Skin of body (tissue), 2 donors: ENCODE results near the gene IL17REL. TPM values are rescaled to one million over a fixed set of nuclear protein-coding genes. Genes with fewer than 3 reads are reported as not detected.

ENCODE experiments used
- DNase-seq: peaks from one replicate; lab custom pipeline; 2025; lab: John Stamatoyannopoulos, UW
- total RNA-seq: library from RNA; depleted of rRNA; stranded (reverse); fragments of >200 nt; gene quantifications from one replicate; pipeline ENCODE4 v1.2.3, GENCODE V29; 2014

IL17REL gene
- total RNA-seq = not detected

DNA sequence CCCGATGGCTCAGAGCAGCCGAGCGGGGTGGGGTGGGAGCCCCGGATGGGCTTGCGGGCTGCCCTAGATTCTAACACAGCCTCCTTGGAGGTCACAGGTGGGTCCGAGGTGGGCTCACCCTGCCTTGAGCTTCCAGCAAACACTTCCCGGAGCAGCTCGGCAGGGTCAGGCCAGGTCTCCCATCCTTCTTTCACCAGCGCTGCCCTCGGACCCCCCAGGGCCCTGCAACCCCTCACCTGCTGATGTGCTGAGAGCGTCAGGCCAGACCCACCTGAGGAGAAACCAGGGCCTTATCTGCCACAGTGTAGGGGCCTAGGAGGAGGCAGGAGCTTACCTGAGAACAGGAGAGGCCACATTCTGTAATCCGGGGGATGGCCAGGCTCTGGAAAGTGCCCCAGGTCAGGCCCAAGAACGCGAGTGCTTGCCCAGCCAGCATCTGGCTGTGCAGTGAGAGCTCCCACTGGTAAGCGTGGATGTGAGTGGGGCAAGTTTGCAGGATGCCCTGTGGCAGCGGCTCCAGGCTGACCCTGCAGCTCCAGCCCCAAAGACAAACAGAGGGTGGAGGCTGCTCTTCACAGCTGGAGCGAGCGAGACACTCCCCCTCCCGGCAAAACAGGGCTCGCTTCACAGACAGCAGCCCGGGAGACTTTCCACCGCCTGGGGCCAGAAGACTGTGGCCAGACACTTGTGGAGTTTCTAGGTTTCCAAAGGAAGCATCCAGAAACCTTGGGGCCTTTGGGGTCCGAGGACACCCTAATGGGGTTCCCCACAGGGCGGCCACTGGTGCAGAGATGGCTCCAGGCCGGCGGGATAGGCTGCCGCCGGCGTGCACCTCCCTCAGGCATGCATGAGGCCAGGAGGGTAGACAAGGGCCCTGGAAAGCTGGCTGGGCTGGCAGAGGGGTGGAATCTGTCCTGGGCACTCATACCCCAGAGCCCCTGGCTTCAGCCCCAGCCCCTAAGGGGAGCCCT, at the start of gene IL17REL:
Gene IL17REL, minus strand, starts transcription at position 555 of the 971 bp plus-strand sequence. Its CDS starts 119 bp downstream, at position 436.
- no peak for DNase-seq

DNA sequence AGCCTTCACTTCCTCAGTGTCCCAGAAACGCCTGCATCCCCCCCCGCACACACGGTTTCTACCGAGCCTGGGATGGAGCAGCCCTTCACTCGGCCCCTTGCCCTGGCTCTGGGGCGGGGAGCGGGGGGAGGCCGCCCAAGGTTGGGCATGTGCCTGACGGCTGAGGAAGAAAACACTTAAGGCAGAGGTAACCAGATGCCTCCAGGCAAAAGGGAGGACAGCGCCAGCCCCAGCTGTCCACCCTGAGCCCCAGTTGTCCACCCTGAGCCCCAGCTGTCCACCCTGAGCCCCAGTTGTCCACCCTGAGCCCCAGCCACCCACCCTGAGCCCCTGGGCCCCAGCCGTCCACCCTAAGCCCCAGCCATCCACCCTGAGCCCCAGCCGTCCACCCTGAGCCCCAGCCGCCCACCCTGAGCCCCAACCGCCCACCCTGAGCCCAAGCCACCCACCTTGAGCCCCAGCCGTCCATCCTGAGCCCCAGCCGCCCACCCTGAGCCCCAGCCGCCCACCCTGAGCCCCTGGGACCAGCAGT, 49.3 kb upstream of the IL17REL start:
- DNase-seq = no peak

DNA sequence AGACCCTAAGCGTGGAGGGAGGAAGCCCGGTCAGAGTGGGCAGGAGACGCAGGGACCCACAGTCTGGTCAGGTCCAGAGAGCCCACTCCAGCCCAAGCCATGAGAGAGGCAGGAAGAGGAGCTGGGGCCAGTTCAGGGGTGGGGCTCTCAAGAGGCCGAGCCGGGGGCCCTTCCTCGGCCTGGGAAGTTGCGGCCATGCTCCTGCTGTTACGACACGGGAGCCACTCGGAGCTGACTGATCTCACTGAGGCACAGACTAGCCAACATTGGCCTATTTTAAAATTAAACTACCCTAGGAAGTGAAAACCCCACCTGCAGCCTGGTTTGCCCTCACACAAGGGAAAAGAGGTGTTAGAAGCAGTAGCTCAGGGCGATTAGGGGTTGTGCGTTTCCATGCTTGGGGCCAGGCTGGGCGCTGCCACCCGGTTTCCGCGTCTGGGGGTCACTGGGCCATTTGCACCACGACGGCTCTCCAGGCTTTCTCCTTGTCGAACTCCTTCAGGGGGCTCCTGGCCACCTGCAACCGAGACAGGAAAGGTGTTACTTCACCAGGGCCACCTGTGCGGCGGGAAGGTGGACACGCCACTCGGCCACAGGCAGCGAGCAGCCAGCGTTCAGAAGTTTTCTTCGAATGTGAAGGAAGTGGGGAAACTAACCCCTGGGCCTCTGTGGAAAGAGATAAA, 48.7 kb upstream of the IL17REL start:
- DNase-seq = no peak

DNA sequence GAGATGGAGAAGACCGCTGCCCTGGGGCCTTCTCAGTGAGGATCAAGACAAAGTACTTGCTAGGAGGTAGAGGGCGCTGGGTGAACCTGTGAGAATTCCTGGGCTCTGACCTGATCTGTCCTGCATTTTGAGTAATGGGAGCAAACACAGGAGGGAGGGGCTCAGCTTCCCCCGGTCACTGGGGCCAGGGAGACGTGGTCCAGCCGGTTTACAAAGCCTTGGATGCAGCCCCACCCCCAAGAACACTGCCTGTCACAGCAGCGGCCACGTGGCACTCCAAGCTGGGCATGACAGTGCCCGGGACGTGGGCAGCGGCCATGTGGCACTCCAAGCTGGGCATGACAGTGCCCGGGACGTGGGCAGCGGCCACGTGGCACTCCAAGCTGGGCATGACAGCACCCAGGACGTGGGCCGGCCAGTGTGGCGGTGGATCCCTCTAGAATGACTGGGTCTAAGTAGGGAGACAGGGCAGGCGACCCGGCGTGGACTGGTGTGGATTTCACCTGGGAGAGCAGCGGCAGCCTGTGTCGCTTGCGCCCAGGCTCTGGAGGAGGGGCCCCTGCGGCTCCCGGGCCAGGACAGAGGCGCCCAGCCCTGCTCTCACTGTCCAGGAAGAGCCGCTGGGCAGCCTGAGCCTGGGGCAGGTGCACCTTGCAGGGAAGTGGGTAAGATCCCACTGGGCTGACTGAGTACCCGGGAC, 48.0 kb upstream of the IL17REL start:
- DNase-seq = no peak

DNA sequence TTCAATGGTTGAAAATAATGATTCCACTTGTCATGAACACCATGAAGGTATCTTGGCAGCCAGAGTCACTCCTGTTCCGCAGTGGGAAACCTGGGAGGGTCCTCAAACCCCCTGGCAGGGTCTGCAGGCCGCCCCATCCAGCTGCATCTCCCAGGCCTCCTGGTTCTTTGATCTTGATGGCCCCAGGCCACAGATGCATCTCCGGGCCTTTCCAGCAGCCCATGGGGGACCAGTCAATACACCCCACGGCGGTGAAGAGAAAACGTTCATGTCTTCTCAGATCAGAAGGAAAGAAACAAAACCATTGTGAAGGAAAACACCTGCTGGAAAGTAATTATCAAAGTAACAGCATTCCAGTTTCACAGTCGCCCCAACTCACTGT, 47.3 kb upstream of the IL17REL start:
- no peak for DNase-seq

DNA sequence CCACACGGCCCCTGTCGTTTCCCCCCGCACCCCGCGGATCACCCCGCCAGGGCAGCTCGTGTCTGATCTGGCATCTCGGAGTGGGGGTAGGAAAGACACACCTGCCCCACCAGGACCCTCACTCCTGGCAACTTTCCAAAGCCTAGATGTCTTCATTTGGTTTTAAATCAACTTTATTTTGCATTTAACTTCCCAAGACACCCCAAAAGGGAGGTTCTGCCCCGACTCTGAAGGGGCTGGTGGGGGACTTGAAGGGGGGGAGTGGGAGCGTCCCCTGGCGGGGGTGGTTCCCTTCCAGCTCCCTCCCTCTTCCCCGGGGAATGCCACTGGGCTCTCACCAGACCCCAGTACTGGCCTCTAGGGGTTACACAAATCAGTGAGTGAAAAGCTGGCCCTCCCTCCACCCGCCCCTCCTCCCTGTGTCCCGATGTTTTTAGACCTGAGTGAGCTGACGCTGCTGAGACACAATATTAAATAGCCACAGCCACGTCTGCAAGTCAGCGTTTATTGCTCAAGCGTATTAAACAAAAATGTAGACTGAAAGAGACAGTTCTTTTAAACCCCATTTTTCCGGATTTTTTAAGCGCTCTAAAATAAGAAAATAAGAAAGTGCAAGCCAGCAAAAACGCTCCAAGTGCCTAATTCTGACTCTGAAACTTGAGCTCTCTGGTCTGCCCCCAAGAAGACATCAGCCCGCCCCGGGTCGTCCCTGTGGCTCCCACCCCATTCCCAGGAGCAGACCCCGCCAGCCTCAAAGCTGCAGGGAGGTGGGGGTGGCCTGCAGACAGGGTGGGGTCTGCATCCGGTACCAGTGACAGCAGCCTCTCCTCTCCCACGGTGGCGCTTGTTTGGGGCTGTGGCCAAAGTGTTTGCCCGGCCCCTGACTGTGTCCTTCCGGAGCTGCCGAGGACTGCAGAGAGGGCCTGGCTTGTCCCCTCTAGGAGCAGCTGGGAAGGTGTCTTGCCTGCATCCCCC, 46.6 kb upstream of the IL17REL start:
- DNase-seq = peak; percentile 2

DNA sequence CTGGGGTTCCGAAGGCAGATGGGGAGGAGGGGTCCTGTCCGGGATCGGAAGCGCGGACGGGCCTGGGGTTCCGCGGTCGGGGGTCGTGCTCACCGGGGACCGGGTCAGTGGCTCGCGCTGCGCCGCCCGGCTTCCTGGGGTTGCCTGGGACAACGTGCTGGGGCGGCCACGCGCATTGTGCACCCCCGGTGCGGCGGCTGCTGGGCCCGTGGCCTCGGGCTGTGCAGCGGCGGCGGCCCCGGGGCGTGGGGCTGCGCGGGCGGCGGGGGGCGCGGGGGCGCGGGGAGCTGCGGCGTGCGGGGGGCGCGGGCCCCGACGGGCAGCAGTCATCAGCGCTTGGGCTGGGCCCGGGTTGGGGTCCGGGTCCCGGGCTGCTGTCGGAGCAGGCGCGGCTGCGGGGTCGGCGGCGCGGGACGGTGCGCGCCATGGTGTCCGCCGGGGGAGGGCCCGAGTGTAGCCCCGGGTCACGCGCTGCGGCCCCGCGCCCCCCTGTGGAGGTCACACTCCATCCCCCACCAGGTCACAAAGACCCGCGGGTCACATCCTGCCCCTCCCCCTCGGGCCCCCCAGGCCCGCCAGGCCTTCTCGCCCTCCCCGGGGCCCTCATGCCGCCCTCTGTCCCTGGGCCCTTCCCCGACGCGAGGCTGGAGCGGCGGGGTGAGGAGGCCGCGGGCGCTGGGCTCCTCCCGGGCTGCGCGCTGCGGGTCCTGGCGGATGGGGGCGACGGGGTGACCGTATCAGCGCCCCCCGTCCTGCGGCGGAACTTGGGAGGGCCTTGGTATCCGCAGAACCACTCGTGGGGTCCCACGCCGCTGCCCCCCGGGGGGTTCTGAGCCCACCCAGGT, 45.7 kb upstream of the IL17REL start, which contains the start of gene TTLL8:
Gene TTLL8, minus strand, starts transcription at position 238 of the 845 bp plus-strand sequence.
- no peak for DNase-seq

DNA sequence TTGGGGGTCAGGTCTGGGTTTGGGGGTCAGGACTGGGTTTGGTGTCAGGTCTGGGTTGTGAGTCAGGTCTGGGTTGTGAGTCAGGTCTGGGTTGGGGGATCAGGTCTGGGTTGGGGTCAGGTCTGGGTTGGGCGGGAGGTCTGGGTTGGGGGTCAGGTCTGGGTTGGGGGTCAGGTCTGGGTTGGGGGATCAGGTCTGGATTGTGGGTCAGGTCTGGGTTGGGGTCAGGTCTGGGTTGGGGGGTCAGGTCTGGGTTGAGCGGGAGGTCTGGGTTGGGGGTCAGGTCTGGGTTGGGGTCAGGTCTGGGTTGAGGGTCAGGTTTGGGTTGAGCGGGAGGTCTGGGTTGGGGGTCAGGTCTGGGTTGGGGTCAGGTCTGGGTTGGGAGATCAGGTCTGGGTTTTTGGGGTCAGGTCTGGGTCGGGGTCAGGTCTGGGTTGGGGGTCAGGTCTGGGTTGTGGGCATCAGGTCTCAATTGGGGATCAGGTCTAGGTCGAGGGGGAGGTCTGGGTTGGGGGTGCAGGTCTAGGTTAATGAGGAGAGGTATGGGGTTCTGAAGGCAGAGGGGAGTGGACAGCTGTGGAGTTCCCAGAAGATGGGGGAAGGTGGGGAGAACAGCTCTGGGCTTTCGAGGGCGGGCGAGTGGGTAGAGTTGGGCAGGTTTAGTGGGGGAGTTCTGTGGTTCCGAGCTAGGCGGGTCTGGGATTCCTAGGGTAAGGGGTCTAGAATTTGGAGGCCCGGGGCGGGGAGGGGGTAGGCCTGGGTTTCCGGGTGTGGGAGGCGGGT, 44.9 kb upstream of the IL17REL start:
- no peak for DNase-seq

DNA sequence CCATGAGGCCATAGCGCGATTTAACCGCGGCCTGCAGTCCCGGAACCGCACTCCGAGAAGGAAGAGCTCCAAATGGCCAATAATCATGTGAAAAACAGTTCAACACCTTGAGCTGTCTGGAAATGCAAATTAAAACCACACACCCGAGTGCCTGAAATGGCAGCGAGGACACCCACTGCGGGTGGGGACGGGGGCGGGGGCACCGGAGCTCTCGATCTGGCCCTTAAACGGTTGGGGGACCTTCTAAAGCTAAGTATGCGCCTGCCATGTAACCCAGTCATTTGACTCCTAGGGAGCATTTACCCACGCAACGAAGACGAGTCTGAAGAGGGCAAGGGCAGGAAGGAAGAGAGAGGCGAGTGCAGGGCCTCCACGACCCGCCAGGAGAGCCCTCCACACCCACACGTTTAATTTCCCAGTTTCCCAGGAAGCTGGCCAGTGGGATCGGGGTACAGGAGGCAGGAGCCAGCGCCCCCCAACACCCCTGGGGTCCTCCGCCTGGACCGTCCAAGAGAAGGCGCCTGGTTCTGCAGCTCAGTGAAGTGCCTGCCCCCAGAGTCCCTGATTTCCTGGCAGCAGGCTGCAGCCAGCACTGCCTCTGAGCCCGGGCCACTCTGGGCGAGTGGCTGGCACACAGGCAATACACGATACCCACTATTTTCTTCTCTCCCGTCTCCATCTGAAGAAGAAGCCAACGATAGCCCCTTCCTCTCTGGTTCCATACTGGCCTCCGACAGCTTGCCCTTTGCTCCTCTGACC, 43.8 kb upstream of the IL17REL start:
- no peak for DNase-seq

DNA sequence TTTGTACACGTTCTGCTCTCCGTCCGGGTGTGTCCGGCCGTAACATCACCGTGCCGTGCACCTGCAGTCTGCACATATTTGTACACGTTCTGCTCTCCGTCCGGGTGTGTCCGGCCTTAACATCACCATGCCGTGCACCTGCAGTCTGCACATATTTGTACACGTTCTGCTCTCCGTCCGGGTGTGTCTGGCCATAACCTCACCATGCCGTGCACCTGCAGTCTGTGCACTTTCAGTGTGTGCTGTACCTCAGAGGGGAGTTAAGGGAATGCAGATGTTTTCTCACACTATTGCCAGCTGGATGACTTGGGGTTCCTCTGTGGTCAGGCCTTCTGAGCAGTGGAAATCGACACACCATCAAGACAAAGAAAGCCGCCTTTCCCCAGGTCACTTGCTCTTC, 41.3 kb upstream of the IL17REL start:
- no peak for DNase-seq

DNA sequence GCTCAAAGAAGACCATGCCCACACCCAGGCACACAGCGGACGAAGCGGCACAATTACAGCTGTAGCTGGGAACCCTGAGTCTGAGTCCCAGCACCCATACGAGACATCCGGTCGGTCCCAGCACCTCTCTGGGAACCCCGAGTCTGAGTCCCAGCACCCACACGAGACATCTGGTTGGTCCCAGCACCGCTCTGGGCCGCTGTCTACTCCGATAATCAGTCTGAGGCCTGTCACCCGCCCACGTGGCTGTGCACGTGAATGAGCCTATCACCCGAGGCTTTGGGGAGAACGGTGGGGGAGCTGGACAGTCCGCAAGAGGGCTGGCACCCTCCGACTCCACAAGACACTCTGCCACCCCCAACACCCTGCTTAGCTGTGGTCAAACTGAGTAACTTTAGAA, 39.4 kb upstream of the IL17REL start:
- DNase-seq = no peak

DNA sequence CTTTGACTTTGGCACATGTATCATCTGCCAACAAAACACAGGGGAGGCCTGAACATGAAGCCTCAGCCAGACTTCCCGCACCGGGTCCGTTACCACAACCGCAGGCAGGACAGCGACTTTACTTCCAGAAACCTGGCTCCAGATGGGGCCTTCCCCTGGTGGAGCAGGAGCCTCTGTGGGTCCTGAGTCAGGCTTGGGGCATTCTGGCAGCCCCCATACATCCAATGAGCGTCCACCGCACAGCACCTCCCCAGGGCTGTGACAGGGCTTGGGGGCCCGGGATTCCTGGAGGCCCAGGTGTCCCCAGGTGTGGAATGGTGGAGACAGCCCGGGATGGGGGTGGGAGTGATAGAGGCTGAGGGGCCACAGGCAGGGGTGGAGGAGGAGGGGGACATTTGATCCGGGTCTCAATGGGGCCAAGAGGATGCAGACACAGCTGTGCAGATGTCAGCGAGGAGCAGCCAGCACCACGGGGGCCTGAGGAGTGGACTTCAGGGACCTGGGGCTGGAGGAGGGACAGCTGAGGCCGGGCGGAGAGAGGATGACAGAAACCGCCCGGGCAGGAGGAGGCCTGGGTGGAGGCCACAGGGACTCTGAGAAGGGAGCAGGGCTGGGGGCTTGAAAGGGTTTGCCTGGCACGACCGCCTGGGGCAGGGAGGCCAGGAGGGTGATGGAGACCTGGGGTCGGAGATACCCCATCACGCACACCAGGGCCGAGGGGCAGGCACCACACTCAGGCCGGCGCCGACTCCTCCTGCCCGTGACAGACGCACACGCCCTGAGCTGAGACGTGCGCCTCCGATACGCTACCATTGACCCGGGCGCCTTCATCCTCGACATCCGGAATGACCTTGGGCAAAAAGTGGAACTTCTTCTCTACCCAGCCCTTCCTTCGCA, 37.0 kb upstream of the IL17REL start:
- DNase-seq = no peak

DNA sequence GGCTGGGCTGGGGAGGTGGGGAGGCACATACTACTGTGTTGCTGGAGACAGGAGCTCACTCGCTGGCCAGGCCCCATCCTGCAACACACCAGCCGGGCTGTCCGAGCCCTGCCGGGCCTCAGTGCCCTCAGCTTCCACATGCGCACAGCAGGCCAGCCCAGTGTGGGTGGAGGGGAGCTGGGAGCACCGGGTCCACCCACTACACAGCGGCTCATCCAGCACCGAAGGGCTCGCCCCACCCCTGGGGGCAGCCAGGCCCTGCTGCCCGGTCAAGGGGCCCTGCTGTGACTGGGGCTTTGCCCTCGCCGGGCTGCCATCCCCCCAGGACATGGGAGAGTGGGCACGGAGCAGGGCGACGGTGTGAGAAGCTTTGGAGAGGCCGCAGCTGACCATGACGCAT, 36.3 kb upstream of the IL17REL start:
- no peak for DNase-seq

DNA sequence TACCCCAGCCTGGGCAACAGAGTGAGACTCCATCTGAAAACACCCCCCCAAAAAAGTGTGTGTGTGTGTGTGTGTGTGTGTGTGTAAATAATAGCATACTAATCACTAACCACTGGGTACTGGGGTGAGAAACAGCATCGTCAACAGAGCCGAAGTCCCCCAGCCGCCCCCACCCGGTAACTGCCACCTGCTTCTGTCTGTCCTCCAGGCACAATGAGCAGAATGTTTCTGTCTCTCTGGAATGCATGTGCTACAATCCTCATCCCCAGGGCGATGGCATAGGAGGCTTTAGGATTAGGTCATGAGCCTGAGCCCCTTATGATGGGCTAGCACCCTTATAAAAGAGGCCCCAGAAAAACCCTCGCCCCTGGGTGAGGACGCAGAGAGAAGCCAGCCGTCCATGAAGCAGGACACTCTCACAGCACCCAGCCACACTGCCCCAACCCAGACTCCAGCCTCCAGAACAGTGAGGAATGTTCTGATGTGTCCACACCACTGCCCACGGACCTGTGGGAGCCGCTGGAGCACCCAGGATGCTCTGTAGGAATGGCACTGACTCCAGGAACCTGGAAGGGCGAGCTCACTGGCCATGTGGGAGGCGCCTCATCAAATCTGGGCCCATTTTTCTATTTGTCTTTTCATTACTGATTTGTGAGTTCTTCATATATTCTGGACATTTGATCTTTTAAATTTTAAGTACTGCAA, 35.6 kb upstream of the IL17REL start:
- DNase-seq = no peak

DNA sequence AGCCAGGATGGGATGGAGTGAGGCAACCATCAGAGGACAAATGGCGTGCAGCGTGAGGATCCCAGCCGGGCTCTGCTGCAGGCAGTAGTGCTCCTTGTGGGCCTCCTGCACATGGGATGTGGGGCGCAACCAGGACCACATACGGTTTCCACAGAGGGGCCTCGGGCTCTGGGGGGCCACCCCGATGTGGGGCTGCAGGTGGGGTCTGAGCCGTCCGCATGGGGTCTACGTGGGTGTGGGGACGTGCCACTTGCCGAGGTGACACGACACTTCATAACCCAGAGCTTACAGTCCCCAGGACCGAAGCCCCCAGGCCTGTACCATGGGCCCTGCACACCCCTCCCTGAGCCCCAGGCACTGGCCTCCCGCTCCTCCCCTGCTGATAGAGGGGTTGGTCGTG, 34.8 kb upstream of the IL17REL start:
- no peak for DNase-seq
